Glutamatergic neuron (in vitro differentiated cells): Measurements from ENCODE around the gene TESK2. TPM values are rescaled to one million over a fixed set of nuclear protein-coding genes. Genes with fewer than 3 reads are reported as not detected.

Experiments used
- DNase-seq: peaks from one replicate; pipeline ENCODE4 v3.0.0; 2022
- H3K27ac Mint-ChIP-seq: one replicate; pipeline ENCODE4 v1.8.0; 2020; ENCODE audit warnings: mild to moderate bottlenecking, mixed read lengths, inconsistent platforms; ENCODE audit not compliant: unreplicated experiment
- H3K27me3 Mint-ChIP-seq: one replicate; pipeline ENCODE4 v1.8.0; 2020; ENCODE audit warnings: mild to moderate bottlenecking, moderate library complexity, mixed read lengths, inconsistent platforms; ENCODE audit not compliant: unreplicated experiment
- H3K36me3 Mint-ChIP-seq: one replicate; pipeline ENCODE4 v1.8.0; 2020; ENCODE audit warnings: mild to moderate bottlenecking, mixed read lengths, inconsistent platforms; ENCODE audit not compliant: unreplicated experiment
- H3K4me1 Mint-ChIP-seq: one replicate; pipeline ENCODE4 v1.8.0; 2020; ENCODE audit warnings: mild to moderate bottlenecking, low read depth, mixed read lengths, inconsistent platforms; ENCODE audit not compliant: unreplicated experiment
- H3K4me3 Mint-ChIP-seq: one replicate; pipeline ENCODE4 v1.8.0; 2020; ENCODE audit warnings: mild to moderate bottlenecking, mixed read lengths, inconsistent platforms; ENCODE audit not compliant: unreplicated experiment
- H3K9me3 Mint-ChIP-seq: one replicate; pipeline ENCODE4 v1.8.0; 2020; ENCODE audit warnings: mild to moderate bottlenecking, moderate library complexity, mixed read lengths, inconsistent platforms; ENCODE audit not compliant: unreplicated experiment
- total RNA-seq: library from RNA; stranded (reverse); fragmentation: NEBNext Ultra II Directional; extraction: Animal tissue kit (Norgen Biotek cat#: 25700); gene quantifications from one replicate; pipeline ENCODE4 v1.2.1, GENCODE V29; 2021; ENCODE audit not compliant: unreplicated experiment
- TF ChIP-seq, protein P1 (sequence below): fragments of 200-600 bp; sonication (generic); IDR thresholded peaks from one replicate; pipeline ENCODE4 v1.5.0; 2021; ENCODE audit not compliant: partially characterized antibody, unreplicated experiment

The TESK2 gene
- total RNA-seq, 1 donor from 2014 or later, result 3.3 TPM

DNA sequence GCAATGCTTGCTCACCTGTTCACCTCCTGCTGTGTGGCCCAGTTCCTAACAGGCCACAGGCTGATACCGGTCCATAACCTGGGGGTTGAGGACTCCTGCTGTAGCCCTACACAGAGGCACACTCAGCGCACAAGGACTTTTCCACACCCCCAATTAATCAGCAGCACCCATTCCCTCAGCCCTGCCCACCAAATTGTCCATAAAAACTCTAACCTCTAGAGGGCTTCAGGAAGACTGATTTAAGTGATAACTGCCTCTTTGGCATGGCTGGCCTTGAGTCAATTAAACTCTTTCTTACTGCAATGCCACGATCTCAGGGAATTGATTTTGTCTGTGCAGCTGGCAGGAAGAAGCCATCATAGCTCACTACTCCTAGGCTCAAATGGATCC, 79.5 kb downstream of the TESK2 start:
- H3K4me1 Mint-ChIP-seq, result no peaks in the 10 kb centered on the region
- DNase-seq, result no peak
- TF ChIP-seq, protein P1, sequence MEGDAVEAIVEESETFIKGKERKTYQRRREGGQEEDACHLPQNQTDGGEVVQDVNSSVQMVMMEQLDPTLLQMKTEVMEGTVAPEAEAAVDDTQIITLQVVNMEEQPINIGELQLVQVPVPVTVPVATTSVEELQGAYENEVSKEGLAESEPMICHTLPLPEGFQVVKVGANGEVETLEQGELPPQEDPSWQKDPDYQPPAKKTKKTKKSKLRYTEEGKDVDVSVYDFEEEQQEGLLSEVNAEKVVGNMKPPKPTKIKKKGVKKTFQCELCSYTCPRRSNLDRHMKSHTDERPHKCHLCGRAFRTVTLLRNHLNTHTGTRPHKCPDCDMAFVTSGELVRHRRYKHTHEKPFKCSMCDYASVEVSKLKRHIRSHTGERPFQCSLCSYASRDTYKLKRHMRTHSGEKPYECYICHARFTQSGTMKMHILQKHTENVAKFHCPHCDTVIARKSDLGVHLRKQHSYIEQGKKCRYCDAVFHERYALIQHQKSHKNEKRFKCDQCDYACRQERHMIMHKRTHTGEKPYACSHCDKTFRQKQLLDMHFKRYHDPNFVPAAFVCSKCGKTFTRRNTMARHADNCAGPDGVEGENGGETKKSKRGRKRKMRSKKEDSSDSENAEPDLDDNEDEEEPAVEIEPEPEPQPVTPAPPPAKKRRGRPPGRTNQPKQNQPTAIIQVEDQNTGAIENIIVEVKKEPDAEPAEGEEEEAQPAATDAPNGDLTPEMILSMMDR, result no peak
- no peaks in the 10 kb centered on the region for H3K27me3 Mint-ChIP-seq
- H3K9me3 Mint-ChIP-seq, result no peaks in the 10 kb centered on the region
- H3K36me3 Mint-ChIP-seq, result no peaks in the 10 kb centered on the region
- H3K4me3 Mint-ChIP-seq, result no peak overlapping the region
- no peak overlapping the region for H3K27ac Mint-ChIP-seq

DNA sequence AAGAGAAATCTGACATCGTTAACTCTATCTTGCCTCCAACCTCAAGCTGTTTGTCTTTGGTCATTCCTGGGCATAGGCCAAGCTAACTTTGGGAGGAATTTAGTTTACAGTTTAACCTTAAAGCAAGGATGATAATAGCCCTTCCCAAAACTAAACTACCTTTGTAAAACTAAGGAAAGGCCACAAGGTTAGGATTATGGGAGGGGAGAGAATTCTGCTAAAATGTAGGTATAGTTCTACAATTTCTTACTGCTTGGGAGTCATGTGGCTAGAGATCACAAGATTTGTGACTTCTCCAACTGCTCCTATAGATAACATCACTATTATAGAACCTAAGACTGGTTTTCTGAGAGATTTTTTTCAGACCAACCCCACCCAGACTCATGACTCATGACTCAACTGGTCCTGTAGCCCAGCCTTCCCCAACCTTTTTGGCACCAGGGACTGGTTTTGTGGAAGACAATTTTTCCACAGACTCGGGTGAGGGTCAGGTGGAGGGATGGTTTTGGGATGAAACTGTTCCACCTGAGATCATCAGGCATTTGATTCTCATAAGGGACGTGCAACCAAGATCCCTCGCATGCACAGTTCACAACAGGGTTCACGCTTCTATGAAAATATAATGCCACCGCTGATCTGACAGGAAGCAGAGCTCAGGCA, 80.0 kb downstream of the TESK2 start:
- H3K27me3 Mint-ChIP-seq, result no peaks in the 10 kb centered on the region
- TF ChIP-seq, protein P1, result no peak

DNA sequence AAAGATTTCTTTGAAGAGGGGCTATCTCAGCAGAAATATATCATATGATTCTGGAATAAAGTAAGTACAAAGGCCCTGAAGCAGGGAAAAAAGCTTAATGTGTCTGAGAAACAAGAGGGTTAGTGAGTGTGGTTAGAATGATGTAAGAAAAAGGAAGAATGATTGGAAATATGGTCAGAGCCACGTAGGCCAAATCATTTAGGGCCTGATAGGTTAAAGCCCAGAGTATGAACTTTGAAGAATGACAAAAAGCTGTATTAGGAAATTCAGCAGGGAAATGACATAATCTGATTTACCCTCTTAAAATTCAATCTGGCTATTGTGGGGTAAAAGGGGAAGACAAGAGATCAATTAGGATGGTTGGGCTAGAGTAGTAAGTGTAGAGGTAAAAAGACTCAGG, 81.7 kb downstream of the TESK2 start:
- Mint-ChIP-seq H3K36me3 (no peaks in the 10 kb centered on the region), H3K27me3 (no peaks in the 10 kb centered on the region), H3K27ac (no peak overlapping the region), H3K4me1 (no peaks in the 10 kb centered on the region), H3K4me3 (no peak overlapping the region), H3K9me3 (no peaks in the 10 kb centered on the region)
- TF ChIP-seq, protein P1, result no peak
- no peak for DNase-seq

More for the DNA sequence above, 80.0 kb downstream of the TESK2 start:
- no peaks in the 10 kb centered on the region for H3K4me1 Mint-ChIP-seq
- no peaks in the 10 kb centered on the region for H3K36me3 Mint-ChIP-seq
- no peak overlapping the region for H3K4me3 Mint-ChIP-seq
- DNase-seq, result no peak
- no peaks in the 10 kb centered on the region for H3K9me3 Mint-ChIP-seq
- no peak overlapping the region for H3K27ac Mint-ChIP-seq

DNA sequence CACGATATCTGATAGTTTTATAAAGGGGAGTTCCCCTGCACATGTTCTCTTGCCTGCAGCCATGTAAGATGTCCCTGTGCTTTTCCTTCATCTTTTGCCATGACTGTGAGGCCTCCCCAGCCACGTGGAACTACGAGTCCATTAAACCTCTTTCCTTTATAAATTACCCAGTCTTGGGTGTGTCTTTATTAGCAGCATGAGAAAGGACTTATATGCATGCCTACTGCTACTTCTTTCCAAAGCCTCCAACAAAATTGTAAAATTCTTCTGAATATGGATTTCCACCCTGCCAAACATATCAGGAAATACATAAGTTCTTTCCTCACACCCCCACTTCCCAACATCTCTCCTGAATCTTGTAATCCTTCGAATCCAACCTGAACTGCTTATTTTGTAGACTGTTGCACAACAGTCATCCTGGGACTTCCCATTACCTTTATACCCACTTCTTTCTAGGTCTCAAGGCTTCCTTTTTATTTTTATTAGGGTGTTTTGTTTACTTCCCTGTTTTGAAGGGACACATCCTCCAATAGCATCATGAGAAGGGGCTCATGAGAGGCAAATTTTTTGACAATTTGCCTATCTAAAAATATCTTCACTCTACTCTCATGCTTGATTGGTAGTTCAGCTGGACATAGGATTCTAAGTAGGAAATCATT, 83.2 kb downstream of the TESK2 start:
- TF ChIP-seq, protein P1, result no peak
- no peaks in the 10 kb centered on the region for H3K4me1 Mint-ChIP-seq
- H3K36me3 Mint-ChIP-seq, result no peaks in the 10 kb centered on the region

DNA sequence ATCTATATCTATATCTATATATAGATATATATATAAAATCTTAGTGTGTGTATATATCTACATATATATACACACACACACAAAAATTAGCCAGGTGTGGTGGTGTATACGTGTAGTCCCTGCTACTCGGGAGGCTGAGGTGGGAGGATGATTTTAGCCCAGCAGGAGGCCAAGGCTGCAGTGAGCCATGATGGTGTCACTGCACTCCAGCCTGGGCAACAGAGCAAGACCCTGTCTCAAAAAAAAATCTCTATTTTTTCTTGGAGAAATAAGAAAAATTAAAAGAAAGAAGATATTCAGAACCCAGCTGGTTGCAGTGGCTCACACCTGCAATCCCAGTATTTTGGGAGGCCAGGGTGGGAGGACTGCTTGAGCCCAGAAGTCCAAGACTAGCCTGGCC, 85.3 kb downstream of the TESK2 start:
- no peaks in the 10 kb centered on the region for H3K4me1 Mint-ChIP-seq
- TF ChIP-seq, protein P1, result no peak
- DNase-seq, result no peak
- no peaks in the 10 kb centered on the region for H3K9me3 Mint-ChIP-seq
- H3K27ac Mint-ChIP-seq, result no peak overlapping the region
- H3K36me3 Mint-ChIP-seq, result no peaks in the 10 kb centered on the region
- no peak overlapping the region for H3K4me3 Mint-ChIP-seq
- H3K27me3 Mint-ChIP-seq, result no peaks in the 10 kb centered on the region

More for the DNA sequence above, 83.2 kb downstream of the TESK2 start:
- no peak for DNase-seq
- H3K9me3 Mint-ChIP-seq, result no peaks in the 10 kb centered on the region
- H3K4me3 Mint-ChIP-seq, result no peak overlapping the region
- H3K27me3 Mint-ChIP-seq, result no peaks in the 10 kb centered on the region
- no peak overlapping the region for H3K27ac Mint-ChIP-seq
